CD4-positive, alpha-beta T cell treated with Interleukin-4 for 4 hours (primary cell): ENCODE data around the gene DENND2D.

ENCODE experiments used
- DNase-seq: peaks from one replicate; pipeline ENCODE4 v3.0.0-alpha.2; 2020

DENND2D gene

GRCh38 chr1:111202366-111202706 lies 1.9 kb upstream of the DENND2D start:
- no peak for DNase-seq

GRCh38 chr1:111201275-111202090 lies 1.0 kb upstream of the DENND2D start:
- no peak for DNase-seq

- no peak for DNase-seq
Measured at GRCh38 chr1:111200802-111201161, 336 bp upstream of the DENND2D start.

GRCh38 chr1:111199329-111199728 lies 1.1 kb downstream of the DENND2D start:
- DNase-seq: peak; percentile 49

GRCh38 chr1:111198836-111199235 lies 1.6 kb downstream of the DENND2D start:
- no peak for DNase-seq

GRCh38 chr1:111197598-111198284 lies 2.7 kb downstream of the DENND2D start:
- peak; percentile 67 for DNase-seq

- no peak for DNase-seq
Measured at GRCh38 chr1:111196213-111196612, 4.2 kb downstream of the DENND2D start.

GRCh38 chr1:111195002-111195684 lies 5.3 kb downstream of the DENND2D start:
- DNase-seq: no peak

- no peak for DNase-seq
Measured at GRCh38 chr1:111193712-111194480, 6.5 kb downstream of the DENND2D start.

GRCh38 chr1:111192658-111193519 lies 7.6 kb downstream of the DENND2D start:
- peak; percentile 39 for DNase-seq

- DNase-seq: no peak
Measured at GRCh38 chr1:111192074-111192473, 8.4 kb downstream of the DENND2D start.

- no peak for DNase-seq
Measured at GRCh38 chr1:111191496-111191895, 8.9 kb downstream of the DENND2D start.

- DNase-seq: no peak
Measured at GRCh38 chr1:111190931-111191451, 9.5 kb downstream of the DENND2D start.

- DNase-seq: no peak
Measured at GRCh38 chr1:111184663-111185062, 15.8 kb downstream of the DENND2D start.

- DNase-seq: no peak
Measured at GRCh38 chr1:111183308-111184069, 17.0 kb downstream of the DENND2D start.

- no peak for DNase-seq
Measured at GRCh38 chr1:111182052-111182451, 18.4 kb downstream of the DENND2D start.

- no peak for DNase-seq
Measured at GRCh38 chr1:111179968-111180533, 20.4 kb downstream of the DENND2D start.

GRCh38 chr1:111176678-111177077 lies 23.8 kb downstream of the DENND2D start:
- no peak for DNase-seq

GRCh38 chr1:111175349-111175748 lies 25.1 kb downstream of the DENND2D start:
- DNase-seq: no peak

GRCh38 chr1:111174070-111174469 lies 26.4 kb downstream of the DENND2D start:
- no peak for DNase-seq

- no peak for DNase-seq
Measured at GRCh38 chr1:111172463-111172862, 28.0 kb downstream of the DENND2D start.
